ENCODE data around the gene PBX2.

The PBX2 gene

DNA sequence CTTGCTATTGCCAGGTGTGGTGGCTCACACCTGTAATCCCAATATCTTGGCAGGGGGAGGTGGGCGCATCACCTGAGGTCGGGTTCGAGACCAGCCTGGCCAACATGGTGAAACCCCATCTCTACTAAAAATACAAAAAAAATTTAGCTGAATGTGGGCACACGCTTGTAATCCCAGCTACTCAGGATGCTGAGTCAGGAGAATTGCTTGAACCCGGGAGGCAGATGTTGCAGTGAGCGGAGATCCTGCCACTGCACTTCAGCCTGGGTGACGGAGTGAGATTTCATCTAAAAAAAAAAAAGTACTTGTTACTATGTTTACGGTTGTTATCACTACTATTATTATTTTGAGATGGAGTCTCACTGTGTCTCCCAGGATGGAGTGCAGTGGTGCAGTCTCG lies 33.1 kb downstream of the PBX2 start:
- DNase-seq (ENCODE audit: low read depth): no peak

DNA sequence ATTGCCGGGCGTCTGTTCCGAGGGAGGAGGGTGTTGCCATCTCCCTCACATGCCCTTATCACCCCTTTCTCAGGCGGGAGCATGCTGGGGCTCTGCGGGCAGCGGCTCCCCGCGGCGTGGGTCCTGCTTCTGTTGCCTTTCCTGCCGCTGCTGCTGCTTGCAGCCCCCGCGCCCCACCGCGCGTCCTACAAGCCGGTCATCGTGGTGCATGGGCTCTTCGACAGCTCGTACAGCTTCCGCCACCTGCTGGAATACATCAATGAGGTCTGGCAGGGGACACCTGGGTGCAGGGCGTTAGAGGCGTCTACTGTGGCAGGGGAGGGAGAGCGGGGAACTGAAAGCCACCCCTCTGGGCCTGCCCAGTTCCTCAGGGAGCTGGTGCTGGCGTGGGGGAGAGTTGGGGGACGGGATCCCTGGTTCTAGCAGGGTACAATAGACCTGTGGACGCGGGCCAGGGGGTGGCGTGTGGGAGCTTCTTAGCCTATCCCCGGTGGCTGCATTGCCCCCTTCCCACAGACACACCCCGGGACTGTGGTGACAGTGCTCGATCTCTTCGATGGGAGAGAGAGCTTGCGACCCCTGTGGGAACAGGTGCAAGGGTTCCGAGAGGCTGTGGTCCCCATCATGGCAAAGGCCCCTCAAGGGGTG lies 35.4 kb downstream of the PBX2 start:
- H3K4me3 ChIP-seq (ENCODE audit: low read length): peak overlapping the region; percentile 92

More for the DNA sequence above, 33.1 kb downstream of the PBX2 start:
- TF ChIP-seq, protein P1, sequence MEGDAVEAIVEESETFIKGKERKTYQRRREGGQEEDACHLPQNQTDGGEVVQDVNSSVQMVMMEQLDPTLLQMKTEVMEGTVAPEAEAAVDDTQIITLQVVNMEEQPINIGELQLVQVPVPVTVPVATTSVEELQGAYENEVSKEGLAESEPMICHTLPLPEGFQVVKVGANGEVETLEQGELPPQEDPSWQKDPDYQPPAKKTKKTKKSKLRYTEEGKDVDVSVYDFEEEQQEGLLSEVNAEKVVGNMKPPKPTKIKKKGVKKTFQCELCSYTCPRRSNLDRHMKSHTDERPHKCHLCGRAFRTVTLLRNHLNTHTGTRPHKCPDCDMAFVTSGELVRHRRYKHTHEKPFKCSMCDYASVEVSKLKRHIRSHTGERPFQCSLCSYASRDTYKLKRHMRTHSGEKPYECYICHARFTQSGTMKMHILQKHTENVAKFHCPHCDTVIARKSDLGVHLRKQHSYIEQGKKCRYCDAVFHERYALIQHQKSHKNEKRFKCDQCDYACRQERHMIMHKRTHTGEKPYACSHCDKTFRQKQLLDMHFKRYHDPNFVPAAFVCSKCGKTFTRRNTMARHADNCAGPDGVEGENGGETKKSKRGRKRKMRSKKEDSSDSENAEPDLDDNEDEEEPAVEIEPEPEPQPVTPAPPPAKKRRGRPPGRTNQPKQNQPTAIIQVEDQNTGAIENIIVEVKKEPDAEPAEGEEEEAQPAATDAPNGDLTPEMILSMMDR (conservative IDR thresholded peaks at IDR 0.05; ENCODE audit: low read depth, low read length): no peak
- no peak overlapping the region for H3K4me3 ChIP-seq (ENCODE audit: low read length)

DNA sequence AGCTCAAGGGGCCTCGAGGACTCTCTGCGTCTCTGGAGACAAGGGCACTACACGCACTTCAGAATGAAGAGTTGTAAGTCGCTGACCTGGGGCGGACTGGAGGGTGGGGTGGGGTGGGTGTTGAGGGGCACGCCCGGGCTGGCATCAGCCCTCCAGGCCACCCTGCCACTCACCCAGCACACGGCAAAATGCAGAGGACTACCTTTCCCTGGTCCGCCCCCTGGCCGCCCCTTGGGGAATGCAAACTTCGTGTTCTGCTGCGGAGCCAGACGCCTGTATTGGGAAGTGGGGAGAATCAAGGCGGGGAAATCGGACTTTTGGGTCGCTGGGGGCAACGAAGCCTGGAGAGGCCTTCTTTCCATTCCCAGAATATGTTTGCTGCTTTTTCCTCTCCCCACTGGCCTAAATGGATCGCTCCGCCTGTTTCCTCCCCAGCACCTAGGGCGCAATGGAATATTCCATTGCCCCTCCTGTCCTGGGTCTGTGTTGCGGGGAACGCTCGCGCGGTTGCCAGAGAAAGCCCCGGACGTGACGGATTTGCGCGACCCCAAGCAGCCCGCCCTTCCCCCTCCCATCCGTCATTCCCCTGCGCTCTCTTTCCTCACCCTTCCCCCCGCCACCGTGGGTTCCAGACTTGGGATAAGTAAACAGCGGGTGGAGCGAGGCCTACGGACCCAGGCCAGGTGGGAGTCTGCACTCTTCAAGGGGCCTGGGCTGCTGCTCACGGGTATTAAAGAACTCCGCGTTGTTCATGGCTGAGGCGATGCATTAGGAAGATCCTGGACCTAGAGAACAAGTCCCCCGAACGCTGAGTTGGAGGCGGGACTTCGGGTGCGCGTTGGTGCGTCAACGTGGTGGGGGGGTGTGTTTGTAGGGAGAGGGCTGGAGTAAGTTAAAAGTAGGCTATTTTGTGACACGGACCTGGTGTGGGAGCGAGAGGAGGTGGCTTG lies 36.2 kb downstream of the PBX2 start, which contains the start of gene PPT2:
TSS of gene PPT2 (plus strand) at position 578 of the 950 bp plus-strand sequence. CDS start 454 bp downstream, outside the sequence.
- DNase-seq (ENCODE audit: low read depth): peak; percentile 80
- TF ChIP-seq, protein P1 (conservative IDR thresholded peaks at IDR 0.05; ENCODE audit: low read depth, low read length): peak; percentile 44
- H3K4me3 ChIP-seq (ENCODE audit: low read length): peak within 1 kb of the TSS; percentile 92

More for the DNA sequence above, 35.4 kb downstream of the PBX2 start:
- peak; percentile 28 for DNase-seq (ENCODE audit: low read depth)
- TF ChIP-seq, protein P1 (conservative IDR thresholded peaks at IDR 0.05; ENCODE audit: low read depth, low read length): peak; percentile 60

DNA sequence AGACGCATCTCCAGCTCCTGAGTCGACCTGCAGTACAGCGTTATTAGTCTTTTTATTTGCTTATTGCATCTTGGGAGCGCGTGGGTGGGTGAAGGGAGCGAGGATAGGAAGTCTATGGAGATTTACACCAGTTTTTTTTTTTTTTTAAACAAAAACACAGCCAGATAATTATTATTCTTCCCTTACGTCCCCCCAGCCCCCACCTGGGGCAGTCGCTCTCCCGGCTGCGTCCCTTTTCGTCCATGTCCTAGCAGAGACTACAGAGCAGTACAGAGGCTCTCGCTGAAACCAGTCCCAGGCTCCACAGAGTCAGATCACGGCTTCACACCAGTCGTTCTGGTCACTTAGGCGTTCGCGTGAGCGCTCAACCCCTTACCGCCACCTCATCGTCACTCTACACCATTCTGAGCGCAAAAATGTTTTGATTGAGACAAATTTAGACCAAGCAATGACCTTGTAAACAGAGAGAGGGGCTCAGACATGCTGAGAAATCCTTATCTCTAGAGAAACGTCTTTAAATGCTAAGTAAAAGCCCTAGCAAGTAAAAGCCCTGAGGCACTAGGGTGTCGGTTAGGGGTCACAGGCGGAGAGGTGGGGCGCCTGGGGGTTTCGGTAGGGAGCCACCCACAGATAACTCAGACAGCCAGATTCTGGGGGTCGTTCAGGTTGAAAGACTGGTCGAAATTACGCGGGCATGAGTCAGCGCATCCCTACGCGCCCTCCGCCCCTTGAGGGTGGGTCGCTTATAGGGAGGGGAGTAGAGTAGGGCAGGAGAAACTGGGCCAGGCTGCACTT lies 37.0 kb downstream of the PBX2 start:
- DNase-seq (ENCODE audit: low read depth): no peak
- peak overlapping the region; percentile 92 for H3K4me3 ChIP-seq (ENCODE audit: low read length)
- TF ChIP-seq, protein P1 (conservative IDR thresholded peaks at IDR 0.05; ENCODE audit: low read depth, low read length): no peak

DNA sequence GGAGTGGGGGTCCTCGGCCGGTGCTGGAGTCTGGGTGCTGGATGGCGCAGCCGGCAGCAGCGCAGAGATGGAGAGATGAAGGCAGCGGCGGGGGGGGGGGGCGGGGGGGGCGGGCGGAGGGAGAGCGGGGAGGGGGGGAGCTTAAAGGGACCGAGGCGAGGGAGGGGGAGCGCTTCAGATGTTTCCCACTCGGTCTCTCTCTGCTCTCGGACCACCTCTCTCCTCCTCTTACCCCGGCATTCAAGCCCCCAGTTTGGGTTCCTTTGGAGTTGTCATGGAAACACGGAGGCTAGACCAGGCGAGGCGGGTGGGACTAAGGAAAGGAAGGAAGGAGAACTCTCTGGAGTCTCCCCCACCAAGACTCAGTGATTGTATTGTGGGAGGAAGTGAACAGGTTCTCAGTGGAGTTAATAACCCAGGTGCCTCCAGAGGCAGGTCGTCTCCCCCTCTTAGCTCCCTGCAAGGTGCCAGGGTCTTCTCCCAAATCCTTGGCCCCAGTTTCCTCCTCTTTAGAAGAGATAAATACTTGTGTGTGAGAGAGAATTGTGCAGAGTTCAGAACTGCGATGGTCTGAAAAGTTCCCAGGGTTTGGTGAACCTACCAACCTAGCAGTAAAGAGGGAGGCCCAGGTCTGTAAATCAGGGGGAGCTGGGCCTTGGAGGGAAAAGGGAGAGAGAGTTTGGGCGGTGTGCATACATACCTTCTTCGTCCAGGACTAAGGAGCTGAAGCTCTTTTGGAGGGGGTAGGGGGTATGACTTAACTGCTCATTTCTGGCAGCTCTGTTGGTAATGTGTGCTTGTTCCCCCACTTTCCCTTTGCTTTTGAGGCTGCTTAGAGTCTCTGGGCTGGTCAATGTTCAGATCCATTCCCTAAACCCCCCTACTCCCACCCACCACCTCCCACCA lies 37.9 kb downstream of the PBX2 start, which contains the start of gene PRRT1:
TSS of gene PRRT1 (minus strand) at position 77 of the 906 bp plus-strand sequence. CDS start 112 bp downstream, outside the sequence.
- TF ChIP-seq, protein P1 (conservative IDR thresholded peaks at IDR 0.05; ENCODE audit: low read depth, low read length): no peak
- peak within 1 kb of the TSS; percentile 14 for H3K4me3 ChIP-seq (ENCODE audit: low read length)
- no peak for DNase-seq (ENCODE audit: low read depth)

All from retinal pigment epithelial cell (primary cell).